GM18520 (cell line): ENCODE measurements around the gene ATP6V1G1.
"Not testable (repeated sequence)": the region's sequence is repeated elsewhere in the genome, so short reads cannot be mapped to it uniquely, and the experiment has no call there.

Experiments used
- ATAC-seq: cut with Tn5 transposase; IDR thresholded peaks from one replicate; pipeline ENCODE4 v1.9.1; 2021; ENCODE audit not compliant: unreplicated experiment

ATP6V1G1 gene, protein sequence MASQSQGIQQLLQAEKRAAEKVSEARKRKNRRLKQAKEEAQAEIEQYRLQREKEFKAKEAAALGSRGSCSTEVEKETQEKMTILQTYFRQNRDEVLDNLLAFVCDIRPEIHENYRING

DNA sequence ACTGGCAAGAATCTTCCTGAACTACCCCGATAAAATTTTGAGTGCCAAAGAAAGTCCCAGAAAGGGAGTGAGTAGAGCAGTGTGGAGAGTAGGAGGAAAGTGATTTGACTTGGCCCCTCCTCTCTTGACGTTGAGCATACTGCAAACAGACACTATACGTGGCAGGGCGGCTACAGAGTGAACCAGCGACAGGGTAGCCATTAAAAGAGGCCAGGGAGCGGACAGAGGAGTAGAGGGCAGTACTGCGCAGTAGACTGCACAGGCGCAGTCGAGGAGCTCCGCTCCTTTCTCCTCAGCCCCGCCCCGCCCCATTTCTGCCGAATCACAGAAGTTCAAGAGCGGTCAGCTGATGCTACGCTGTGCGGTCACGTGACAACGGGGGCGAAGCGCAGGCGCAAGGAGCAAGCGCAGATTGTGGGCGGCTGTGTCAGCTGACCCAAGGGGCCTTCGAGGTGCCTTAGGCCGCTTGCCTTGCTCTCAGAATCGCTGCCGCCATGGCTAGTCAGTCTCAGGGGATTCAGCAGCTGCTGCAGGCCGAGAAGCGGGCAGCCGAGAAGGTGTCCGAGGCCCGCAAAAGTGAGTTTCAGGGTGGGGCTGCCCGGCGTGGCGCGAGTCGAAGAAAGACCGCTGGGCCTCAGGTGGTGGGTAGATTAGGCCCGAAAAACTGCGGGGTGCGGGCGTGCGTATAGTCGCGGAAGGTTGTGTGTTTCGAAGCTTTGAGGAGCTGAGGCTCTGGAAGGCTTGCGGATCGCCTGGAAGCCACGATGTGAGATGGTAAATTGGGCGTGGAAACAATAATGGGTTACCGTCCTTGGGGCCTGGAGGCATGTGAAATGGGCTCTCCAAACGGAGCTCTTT lies at the start of gene ATP6V1G1:
ATP6V1G1 (plus strand) TSS at position 425 of the 858 bp plus-strand sequence; CDS start at position 495, 70 bp downstream.
- ATAC-seq: peak; percentile 89

DNA sequence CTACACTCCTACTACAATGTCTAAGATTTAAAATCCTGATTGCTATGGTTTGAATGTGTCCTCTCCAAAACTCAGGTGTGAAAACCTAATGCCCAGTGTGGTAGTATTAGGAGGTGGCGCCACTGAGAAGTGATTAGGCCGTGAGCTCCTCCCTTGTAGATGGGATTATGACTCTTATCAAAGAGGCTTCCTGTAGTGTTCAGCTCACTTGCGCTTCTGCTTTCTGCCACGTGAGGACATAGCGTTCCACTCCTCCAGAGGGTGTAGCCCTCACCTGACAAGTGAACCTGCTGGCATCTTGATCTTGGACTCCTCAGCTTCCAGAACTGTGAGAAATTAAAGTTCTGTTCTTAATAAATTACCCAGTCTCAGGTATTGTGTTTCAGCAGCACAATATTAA lies 49.3 kb upstream of the ATP6V1G1 start:
- ATAC-seq: no peak

DNA sequence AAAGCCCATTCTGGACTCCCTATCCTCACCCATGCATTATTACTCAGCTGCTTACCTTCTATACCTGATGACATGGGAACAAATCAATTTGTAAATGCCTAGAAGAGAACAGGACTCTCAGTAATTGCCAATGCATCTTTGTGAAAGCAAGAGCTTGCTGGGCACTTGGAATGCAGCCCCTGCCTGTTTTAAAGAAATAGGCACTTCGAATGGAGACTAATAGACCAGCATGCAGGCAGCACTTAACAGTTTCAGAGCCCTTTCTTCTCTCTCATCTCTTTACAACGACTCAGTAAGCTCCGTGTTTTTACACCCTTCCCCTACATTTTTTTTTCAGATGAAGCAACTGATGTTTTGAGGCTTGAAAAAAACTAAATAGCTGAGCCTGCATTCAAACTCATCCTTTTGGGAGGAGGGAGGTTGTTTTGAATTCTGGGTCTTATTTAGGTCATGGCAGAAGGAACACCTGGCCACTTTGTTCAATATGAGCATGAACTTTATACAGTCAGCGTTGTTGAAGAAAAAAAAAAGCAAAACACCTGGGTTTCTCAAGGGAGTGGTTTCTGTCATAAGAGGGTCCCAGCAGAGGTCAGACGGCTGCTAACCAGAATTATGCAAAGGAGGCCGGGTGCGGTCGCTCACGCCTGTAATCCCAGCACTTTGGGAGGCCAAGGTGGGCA lies 47.7 kb upstream of the ATP6V1G1 start:
- no peak for ATAC-seq

DNA sequence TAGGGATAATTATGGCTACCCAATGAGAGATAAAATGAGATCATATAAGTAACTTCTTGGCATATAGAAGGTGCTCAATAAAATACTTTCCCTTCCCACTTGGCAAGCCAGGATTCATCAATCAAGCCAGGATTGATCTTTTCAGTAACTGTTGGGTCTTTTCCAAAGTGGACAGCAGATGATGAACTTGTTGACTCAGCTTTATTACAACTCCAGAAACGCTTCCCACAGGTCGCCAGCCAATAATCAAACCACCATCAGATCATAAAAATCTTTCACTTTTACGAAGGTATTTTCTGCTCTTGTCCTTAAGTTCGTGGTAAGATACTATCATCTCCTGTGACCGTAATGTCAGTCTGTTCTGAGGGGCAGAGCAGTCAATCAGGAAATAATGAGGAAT lies 42.5 kb upstream of the ATP6V1G1 start:
- no peak for ATAC-seq

DNA sequence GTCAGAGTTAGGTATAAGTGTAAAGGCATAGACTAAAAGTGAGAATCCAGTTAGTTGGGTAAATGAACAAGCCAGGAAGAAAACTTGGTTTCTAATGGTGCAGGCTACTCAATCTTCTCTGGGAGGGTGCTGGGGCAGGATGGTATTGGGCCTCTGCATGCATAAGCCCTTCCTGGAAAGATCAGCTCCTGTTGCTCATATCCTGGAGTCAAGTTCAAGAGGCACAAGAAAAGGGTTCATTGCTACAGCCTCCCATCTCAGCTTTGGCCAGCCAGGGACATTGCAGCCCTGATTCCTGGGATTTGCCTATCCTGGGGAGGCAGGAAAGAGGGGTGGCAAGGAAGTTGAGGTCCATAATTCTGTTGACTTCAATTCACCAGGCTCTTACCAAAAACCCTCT lies 40.7 kb upstream of the ATP6V1G1 start:
- no peak for ATAC-seq

DNA sequence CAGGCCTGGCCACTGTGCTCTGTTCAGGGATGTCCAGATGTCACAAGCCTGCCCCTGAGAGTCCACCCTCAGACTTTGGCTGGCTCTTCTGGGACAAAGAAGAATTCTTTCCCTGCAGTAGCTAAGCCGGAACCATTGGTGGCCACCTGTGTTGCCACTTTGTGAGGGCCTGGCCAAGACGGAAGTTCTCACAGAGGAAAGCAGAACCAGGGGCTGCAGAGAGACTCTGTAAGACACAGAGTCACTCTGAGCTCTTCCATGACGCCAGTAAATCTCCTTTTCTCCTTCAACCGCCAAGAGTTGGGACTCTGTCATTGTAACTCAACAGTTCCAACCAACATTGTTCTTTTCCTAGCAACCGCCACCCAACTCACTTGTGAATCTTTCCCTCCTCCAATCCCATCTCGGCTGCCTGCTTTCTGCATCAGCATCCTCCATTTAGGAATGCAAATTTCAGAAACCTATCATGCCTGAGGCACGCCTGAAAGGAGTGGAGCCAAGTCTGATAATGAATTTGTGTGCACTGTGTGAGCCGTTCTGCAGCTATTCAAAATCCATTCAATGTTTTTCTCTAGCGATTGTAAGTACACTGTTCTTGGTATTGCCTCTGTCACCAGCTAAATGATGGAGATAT lies 37.8 kb upstream of the ATP6V1G1 start:
- no peak for ATAC-seq

DNA sequence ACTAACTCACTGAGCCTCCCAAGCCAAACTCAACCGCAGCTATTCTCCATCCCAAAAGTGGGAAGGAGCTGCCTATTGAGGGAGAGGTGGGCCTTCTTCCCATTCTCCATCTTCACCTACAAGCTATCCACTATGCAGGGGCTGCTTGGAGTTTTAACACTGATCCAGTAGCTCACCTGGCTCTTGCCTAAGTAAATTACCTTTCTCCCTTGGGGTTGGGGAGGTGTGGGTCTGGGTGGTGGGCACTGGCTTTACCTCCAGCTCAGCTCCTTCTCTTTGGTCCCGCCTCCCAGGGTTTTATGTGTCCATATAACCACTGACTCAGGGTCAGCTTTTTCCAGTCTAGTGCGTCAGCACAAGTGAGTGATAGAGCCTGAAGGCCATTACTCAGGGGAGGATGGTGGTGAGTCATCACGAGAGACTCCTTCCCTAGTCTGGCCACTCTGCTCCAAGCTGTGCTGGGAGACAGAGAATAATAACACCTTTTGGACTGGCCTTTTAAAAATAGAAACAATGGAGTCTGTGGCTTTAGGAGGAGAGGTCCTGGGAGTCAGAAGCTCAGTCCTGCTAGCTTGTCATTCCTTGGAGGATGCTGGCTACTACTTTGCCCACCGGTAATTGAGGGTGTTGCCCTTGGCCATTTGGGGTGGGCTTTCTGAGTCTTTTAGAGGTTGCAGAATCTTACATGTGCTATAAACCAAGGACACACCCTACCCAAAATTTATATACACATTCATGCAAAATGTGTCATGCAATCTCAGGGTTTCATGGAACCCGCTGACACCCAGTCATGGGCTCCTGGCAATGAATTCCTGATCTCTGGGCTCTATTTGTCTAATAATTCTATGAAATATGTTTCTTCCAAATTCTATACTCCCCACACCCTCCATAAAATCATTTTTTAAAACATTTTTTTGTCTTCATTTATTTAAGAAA lies 35.6 kb upstream of the ATP6V1G1 start:
- ATAC-seq: no peak

DNA sequence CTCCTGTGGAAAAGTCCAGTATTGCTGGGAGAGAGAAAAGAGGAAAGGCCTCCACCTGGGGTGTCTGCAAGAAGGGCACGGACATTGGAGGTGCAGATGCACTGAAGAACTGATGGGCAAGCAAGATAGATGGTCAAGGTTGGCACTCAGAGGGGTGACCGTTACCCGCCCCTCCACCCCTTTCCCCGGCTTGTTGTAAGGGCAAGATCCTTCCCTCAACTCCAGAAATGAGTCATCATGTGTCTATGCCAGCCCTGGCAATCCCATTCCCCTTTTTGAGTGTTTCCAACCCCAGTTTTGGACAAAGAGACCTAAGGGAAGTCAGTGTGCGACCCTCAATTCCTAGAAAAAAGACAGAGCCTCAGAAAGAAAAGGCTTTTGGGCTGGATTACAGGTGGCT lies 34.9 kb upstream of the ATP6V1G1 start:
- no peak for ATAC-seq

DNA sequence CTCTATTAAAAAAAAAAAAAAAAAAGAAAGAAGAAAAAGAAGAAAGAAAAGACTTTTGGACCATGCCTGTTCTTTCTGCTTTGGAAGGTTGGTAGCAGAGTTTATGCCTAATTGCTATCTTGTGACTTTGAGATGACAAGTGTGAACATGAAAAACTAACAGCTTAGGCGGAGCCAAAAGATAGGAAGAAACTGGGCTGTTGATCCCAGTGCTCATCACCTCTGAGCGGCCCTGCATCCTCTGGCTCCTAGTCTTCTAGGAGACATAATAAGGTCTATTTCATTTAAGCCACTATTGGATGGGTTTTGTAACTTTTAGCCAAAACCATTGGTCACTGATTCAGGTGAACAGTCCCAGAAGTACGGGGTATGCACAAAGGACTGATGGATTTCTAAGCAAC lies 34.4 kb upstream of the ATP6V1G1 start:
- no peak for ATAC-seq

DNA sequence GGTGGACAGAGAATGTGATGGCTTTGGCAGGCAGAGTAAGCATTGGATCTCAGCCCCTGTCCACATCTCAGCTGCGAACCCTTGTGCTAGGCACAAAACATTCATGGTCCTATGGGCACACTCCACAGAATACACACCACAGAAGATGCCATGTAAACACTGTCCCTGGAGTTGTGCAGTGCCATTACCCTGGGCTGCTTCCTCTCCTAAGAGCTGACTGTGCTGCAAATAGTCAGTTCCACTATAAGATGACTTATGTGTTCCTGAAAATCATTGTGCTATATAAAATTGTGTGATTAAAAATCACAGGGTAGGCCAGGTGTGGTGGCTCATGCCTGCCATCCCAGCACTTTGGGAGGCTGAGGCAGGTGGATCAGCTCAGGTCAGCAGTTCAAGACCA lies 31.9 kb upstream of the ATP6V1G1 start:
- no peak for ATAC-seq

DNA sequence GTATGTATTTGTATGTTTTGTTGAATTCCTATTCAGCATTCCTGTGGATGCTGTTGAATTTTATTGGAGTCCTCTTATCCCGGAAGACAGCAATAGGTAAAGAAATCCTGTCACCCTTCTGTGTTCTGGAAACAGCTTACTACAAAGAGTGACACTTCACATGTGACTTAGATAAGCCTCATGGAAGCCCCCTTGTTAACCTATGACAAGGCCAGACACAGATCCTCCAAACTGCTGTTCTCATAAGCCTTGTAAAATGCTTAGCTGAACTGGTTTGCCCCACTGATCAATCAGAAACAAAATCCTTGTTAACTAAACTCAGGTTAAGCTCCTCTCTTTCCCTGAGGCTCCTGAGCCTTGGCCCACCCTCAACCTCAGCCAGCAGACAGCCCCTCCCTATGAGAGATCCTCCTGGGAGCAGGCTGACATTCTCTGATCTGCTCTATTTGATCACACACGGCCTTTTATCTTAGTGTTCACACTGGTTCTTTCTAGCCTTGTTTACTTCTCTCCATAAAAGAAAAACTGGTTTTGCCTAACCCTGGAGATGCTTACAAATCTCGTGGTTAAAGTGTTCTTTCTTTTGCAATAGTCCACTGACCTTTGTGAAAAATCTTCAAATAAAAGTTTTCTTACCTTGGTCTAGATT lies 29.4 kb upstream of the ATP6V1G1 start:
- no peak for ATAC-seq

DNA sequence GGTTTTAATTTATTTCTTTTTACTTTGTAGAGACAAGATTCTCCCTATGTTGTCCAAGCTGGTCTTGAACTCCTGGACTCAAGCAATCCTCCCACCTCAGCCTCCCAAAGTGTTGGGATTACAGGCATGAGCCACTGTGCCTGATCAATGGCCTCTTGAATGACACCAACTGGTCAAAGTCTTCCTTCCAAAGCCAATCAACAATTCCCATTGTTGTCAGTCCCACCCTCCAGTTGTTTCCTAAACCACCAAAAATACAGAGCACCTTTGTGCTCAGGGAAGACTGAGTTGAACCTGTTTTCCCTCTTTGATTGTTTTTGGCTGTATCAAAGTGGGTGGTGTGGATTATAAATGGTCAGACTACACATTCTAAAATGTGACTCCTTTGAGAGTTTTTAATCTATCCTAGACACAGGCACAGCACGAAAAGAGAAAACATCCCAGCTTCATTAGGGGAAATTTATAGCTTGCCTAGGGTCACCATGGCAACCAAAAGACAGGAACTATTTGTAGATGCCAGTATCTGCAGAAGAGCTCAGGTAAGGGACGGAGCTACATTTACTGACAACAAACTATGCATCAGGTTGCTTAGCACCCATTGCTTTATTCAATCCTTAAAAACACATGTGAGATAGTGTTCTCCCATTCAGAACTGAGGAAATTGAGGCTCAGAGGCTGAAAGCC lies 27.6 kb upstream of the ATP6V1G1 start:
- ATAC-seq: no peak

DNA sequence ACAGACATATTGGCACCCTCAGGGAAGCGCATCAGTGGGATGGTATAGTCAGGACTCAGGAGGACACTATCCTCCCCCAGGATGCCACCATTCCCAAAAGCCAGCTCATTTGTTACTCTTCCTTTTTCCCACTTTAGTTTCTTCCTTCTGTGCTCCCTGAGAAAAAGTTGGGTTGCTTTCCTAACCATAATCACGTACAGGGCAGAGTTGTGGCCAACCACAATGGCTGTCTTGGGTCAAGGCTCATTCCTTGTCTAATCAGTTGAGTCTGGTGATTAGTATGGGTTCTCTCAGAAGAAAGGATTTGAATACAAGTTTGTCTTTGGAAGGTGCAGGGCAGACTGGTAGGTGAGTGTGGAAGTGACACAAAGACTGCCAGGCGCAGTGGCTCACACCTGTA lies 26.6 kb upstream of the ATP6V1G1 start:
- ATAC-seq: no peak

DNA sequence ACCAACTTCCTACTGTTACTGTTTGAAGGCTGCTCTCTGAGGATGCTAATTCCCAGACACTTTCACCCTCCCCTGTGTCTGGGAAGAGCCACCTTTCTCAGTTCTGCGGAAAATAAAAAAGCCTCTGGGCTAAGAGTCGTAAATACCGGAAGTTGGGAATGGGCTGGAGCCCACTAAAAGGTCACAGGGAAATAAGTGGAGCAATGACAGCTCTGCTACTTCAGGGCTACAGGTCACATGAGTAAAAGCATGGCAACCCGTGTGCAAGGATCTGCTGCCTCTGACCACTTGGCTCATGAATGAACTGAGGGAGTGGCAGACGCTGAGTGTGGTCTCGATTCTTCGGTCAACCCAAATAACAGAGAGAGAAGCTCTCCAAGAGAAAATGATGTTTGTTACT lies 25.8 kb upstream of the ATP6V1G1 start:
- no peak for ATAC-seq

DNA sequence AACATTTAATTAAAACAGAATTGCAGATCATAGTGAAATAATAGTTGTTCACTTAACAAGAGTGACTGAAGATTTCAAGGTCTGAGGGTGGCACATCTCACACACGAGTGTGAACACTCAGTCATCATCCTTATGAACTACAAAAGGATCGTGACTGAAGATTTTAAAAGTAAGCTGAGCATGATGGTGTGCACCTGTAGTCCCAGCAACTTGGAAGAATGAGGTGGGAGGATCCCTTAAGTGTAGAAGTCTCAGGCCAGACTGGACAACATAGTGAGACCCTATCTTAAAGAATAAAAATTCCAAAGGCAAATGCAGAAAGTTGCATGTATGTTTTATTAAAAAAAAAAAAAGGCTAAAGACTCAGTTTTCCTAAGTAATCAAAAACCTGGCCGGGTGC lies 22.4 kb upstream of the ATP6V1G1 start:
- no peak for ATAC-seq

DNA sequence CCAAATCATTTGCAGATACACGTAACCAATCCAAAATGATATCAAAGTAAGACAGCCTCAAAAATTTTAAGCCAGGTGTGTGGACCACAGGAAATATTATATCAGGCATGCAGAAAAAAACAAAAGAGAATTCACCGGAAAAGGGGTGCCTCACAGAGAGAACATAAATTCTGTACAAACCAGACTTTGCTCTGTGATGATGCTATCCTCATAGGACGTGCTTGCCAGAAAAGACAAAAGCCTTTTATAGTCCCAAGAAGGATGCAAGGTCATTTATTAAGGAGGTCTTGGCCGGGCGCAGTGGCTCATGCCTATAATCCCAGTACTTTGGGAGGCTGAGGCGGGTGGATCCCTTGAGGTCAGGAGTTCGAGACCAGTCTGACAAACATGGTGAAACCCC lies 16.8 kb upstream of the ATP6V1G1 start:
- ATAC-seq: no peak

DNA sequence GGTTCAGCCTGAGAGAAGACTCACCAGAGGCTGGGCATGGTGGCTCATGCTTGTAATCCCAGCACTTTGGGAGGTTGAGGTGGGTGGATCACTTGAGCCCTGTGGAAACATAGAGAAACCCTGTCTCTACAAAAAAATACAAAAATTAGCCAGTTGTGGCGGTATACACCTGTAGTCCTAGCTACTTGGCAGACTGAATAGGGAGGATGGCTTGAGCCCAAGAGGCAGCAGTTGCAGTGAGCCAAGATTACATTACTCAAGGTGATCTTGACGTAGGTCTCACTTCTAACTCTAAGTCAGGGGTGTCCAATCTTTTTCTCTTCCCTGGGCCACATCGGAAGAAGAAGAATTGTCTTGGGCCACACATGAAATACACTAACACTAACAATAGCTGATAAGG lies 16.2 kb upstream of the ATP6V1G1 start:
- ATAC-seq: no peak

DNA sequence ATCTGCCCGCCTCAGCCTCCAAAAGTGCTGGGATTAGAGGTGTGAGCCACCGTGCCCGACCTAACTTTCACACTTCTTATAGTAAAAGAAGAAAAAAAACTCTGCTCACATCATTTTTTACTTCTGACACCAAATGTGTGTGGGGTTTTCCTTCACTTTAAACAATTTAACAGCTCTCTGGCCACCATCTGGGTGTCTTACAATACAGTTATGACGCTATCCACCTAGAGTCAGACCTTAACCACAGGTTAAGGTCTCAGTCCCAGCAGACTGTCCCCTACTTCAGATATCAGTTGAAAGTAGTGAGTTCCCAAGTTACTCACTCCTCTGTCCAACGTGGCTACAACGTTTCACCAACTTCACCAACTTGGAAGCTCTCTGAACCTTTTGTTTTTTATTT lies 15.4 kb upstream of the ATP6V1G1 start:
- ATAC-seq: no peak

DNA sequence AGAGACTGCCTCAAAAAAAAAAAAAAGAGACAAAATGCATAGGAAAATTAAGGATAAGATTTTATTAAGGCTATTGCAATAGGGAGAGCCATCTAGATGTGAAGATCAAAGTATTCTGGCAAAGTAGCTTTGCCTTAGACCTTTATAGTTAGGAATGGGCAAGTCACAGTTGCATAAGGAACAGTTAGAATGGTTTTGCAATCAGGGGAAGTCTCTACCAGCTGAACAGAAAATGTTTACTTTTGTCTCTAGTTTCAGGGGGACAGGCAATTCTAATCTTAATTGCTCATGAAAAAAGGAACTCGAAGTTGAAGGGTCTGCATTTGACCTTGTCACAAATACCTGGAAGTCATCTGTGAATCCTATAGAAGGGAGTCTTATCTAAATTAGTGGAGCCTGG lies 13.1 kb upstream of the ATP6V1G1 start:
- no peak for ATAC-seq

DNA sequence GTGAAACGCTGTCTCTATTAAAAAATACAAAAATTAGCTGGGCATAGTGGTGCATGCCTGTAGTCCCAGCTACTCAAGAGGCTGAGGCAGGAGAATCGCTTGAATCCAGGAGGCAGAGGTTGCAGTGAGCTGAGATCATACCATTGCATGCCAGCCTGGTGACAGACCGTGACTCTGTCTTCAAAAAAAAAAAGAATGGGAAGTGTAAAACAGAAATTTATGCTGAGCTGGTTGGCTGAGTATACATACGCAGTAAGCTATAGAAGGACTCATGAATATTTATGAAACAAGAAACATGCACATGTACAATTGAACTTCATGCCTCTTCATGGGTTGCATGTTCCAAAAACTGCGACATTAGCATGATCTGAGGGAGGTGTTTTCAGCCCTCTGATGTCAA lies 10.8 kb upstream of the ATP6V1G1 start:
- not testable (repeated sequence) for ATAC-seq
